PC-3 (cell line): ENCODE data around the gene TSHZ3. TPM values are rescaled to one million over a fixed set of nuclear protein-coding genes. Genes with fewer than 3 reads are reported as not detected.

Experiments used
- ATAC-seq: fragments of 200-7000 bp; cut with Tn5 transposase; 2 replicates; pipeline ENCODE4 v1.9.1; 2020; ENCODE audit warnings: mild to moderate bottlenecking, moderate library complexity
- BruUV-seq: library from RNA; stranded (reverse); fragments of 400-500 nt; replicated peaks from 2 replicates; lab custom pipeline; 2021; lab: Mats Ljungman, UMichigan
- CTCF ChIA-PET: fragments of 300-600 bp; sonication (Branson Sonifier 250); formaldehyde crosslinking; loops from one replicate; lab custom pipeline; 2022; ENCODE audit warnings: antibody characterized with exemption; lab: Charles Lee
- POLR2A ChIA-PET: fragments of 300-600 bp; sonication (Branson Sonifier 250); formaldehyde crosslinking; loops from one replicate; lab custom pipeline; 2022; ENCODE audit warnings: antibody characterized with exemption; ENCODE audit not compliant: unreplicated experiment; lab: Charles Lee
- DNase-seq: peaks from one replicate; pipeline ENCODE4 v3.0.0-alpha.2; 2015
- H2AFZ ChIP-seq: fragments of 300-600 bp; sonication (generic); 2 replicates; pipeline ENCODE4 v1.6.0; 2016; ENCODE audit warnings: antibody characterized with exemption, low read length
- H3F3A ChIP-seq: fragments of 300-600 bp; sonication (generic); one replicate; pipeline ENCODE4 v1.6.0; 2017; ENCODE audit warnings: antibody characterized with exemption, low read length, control low read depth, mild to moderate bottlenecking; ENCODE audit not compliant: unreplicated experiment
- H3K27ac ChIP-seq: fragments of 300-600 bp; sonication (generic); 2 replicates; pipeline ENCODE4 v1.5.1; 2016; ENCODE audit warnings: mild to moderate bottlenecking, low read length
- H3K27me3 ChIP-seq: fragments of 300-600 bp; sonication (generic); 2 replicates; pipeline ENCODE4 v1.6.1; 2016; ENCODE audit warnings: low read length, mixed read lengths
- H3K36me3 ChIP-seq: fragments of 300-600 bp; sonication (generic); 2 replicates; pipeline ENCODE4 v1.6.1; 2016; ENCODE audit warnings: low read depth, mixed run types, low read length, mixed read lengths
- H3K4me1 ChIP-seq: fragments of 300-600 bp; sonication (generic); 2 replicates; pipeline ENCODE4 v1.5.1; 2016; ENCODE audit warnings: low read length; ENCODE audit not compliant: insufficient read depth
- H3K4me2 ChIP-seq: fragments of 300-600 bp; sonication (generic); 2 replicates; pipeline ENCODE4 v1.6.0; 2016; ENCODE audit warnings: low read length
- H3K4me3 ChIP-seq: fragments of 300-600 bp; sonication (generic); 2 replicates; pipeline ENCODE4 v1.5.1; 2016; ENCODE audit warnings: mild to moderate bottlenecking, low read length, mixed read lengths
- H3K79me2 ChIP-seq: fragments of 300-600 bp; sonication (generic); 2 replicates; pipeline ENCODE4 v1.6.1; 2017; ENCODE audit warnings: low read length, mixed read lengths
- H3K9ac ChIP-seq: fragments of 300-600 bp; sonication (generic); 2 replicates; pipeline ENCODE4 v1.6.0; 2016; ENCODE audit warnings: mild to moderate bottlenecking, low read length
- H3K9me2 ChIP-seq: fragments of 300-600 bp; sonication (generic); replicated peaks from 2 replicates; pipeline ENCODE4 v1.6.1; 2016; ENCODE audit warnings: mixed run types, low read length, mixed read lengths
- H3K9me3 ChIP-seq: fragments of 300-600 bp; sonication (generic); 2 replicates; pipeline ENCODE4 v1.6.1; 2016; ENCODE audit warnings: low read length, mixed read lengths
- H4K20me1 ChIP-seq: fragments of 300-600 bp; sonication (generic); 2 replicates; pipeline ENCODE4 v1.6.1; 2016; ENCODE audit warnings: low read length, mixed read lengths
- CTCF ChIP-seq: fragments of 300-600 bp; sonication (generic); conservative IDR thresholded peaks from 2 replicates; pipeline ENCODE4 v1.5.1; 2017; ENCODE audit warnings: antibody characterized with exemption, low read depth, mild to moderate bottlenecking, low read length
- EZH2 ChIP-seq: fragments of 300-600 bp; sonication (generic); IDR thresholded peaks from one replicate; pipeline ENCODE4 v1.6.1; 2017; ENCODE audit warnings: antibody characterized with exemption, mild to moderate bottlenecking, low read length; ENCODE audit not compliant: unreplicated experiment
- EZH2phosphoT487 ChIP-seq: fragments of 300-600 bp; sonication (generic); IDR thresholded peaks from 2 replicates; pipeline ENCODE4 v1.6.1; 2018; ENCODE audit warnings: mild to moderate bottlenecking, antibody characterized with exemption, low read length, borderline replicate concordance
- intact Hi-C: fragments of 100-400 bp; cut with micrococcal nuclease; formaldehyde crosslinking; loops from 2 replicates; pipeline ENCODE4 v1.9.0; 2023
- total RNA-seq: library from RNA; depleted of rRNA; stranded (reverse); fragments of >200 nt; gene quantifications from 2 replicates; pipeline ENCODE4 v1.2.3, GENCODE V29; 2014

Gene TSHZ3
- total RNA-seq, 1 experiment from 2014 or later, result 0.18 TPM

GRCh38 chr19:31351056-31351854 is 2.0 kb upstream of the TSHZ3 start:
- H3K9me3 ChIP-seq, result no peaks in the 10 kb centered on the region
- no peaks in the 10 kb centered on the region for H4K20me1 ChIP-seq
- ChIA-PET CTCF (no interaction called here), POLR2A (no interaction called here)
- TF ChIP-seq EZH2phosphoT487 (no peak), CTCF (no peak), EZH2 (no peak)
- H3F3A ChIP-seq, result no peaks in the 10 kb centered on the region
- H3K9me2 ChIP-seq, result no peaks in the 10 kb centered on the region
- no peaks in the 10 kb centered on the region for H3K36me3 ChIP-seq
- H3K27me3 ChIP-seq, result 0 out of 2 replicates have a peak, but pooled peaks cover 6% of the 10 kb centered on the region
- no TSS peak for BruUV-seq
- DNase-seq (peak; percentile 15), ATAC-seq (peak; percentile 18; the same call in 1 of the 2 replicates)
- no peak overlapping the region for H3K27ac ChIP-seq
- H3K4me2 ChIP-seq, result peak overlapping the region; percentile 93
- H2AFZ ChIP-seq, result peak overlapping the region; percentile 89
- no peaks in the 10 kb centered on the region for H3K79me2 ChIP-seq
- intact Hi-C loops, result no loop called here
- H3K4me1 ChIP-seq, result no peaks in the 10 kb centered on the region
- H3K9ac ChIP-seq, result no peak overlapping the region
- peak overlapping the region; percentile 65 for H3K4me3 ChIP-seq

- no peak overlapping the region for H3K9ac ChIP-seq
- H3F3A ChIP-seq, result no peaks in the 10 kb centered on the region
- 0 out of 2 replicates have a peak, but pooled peaks cover 6% of the 10 kb centered on the region for H3K27me3 ChIP-seq
- no peaks in the 10 kb centered on the region for H4K20me1 ChIP-seq
- ChIA-PET POLR2A (no interaction called here), CTCF (no interaction called here)
- peak overlapping the region; percentile 93 for H3K4me2 ChIP-seq
- H3K4me1 ChIP-seq, result no peaks in the 10 kb centered on the region
- no peaks in the 10 kb centered on the region for H3K9me2 ChIP-seq
- H3K79me2 ChIP-seq, result no peaks in the 10 kb centered on the region
- H3K4me3 ChIP-seq, result peak overlapping the region; percentile 65
- H3K9me3 ChIP-seq, result no peaks in the 10 kb centered on the region
- DNase-seq, result peak; percentile 22
- intact Hi-C loops, result no loop called here
- no peak for TF ChIP-seq EZH2
- no peak for TF ChIP-seq EZH2phosphoT487
- TF ChIP-seq CTCF, result no peak
- no peaks in the 10 kb centered on the region for H3K36me3 ChIP-seq
- peak; percentile 70 for ATAC-seq
- H2AFZ ChIP-seq, result peak overlapping the region; percentile 89; the same call in 1 of the 2 replicates
- no peak overlapping the region for H3K27ac ChIP-seq
- no TSS peak for BruUV-seq
Observed at GRCh38 chr19:31350693-31351055, 1.4 kb upstream of the TSHZ3 start.
